BJ (cell line): ENCODE data around the gene SUGCT. TPM values are rescaled to one million over a fixed set of nuclear protein-coding genes. Genes with fewer than 3 reads are reported as not detected.

ENCODE experiments used
- CTCF ChIA-PET: fragments of 350-600 bp; formaldehyde crosslinking; extraction: SDS; loops from one replicate; lab custom pipeline; 2021; ENCODE audit warnings: antibody characterized with exemption, inconsistent platforms; lab: Yijun Ruan, JAX
- POLR2A ChIA-PET: fragments of 300-600 bp; sonication (Branson Sonifier 250); formaldehyde crosslinking; extraction: SDS; loops from one replicate; lab custom pipeline; 2021; ENCODE audit warnings: antibody characterized with exemption; lab: Charles Lee
- DNase-seq: peaks from one replicate; pipeline ENCODE4 v3.0.0-alpha.2; 2011; ENCODE audit warnings: low read depth
- H3K27me3 ChIP-seq: 2 replicates; pipeline ENCODE4 v1.6.0; 2011; ENCODE audit warnings: low read length; ENCODE audit not compliant: control insufficient read depth, insufficient read depth
- H3K36me3 ChIP-seq: 2 replicates; pipeline ENCODE4 v1.5.1; 2011; ENCODE audit warnings: low read length; ENCODE audit not compliant: control insufficient read depth, insufficient read depth
- H3K4me3 ChIP-seq: 2 replicates; pipeline ENCODE4 v1.5.1; 2011; ENCODE audit warnings: low read depth, mild to moderate bottlenecking, control low read depth, low read length
- polyA plus RNA-seq: library from polyadenylated mRNA; depleted of rRNA; stranded (reverse); fragments of >200 nt; gene quantifications from 2 replicates; pipeline ENCODE4 v1.2.3, GENCODE V29; 2011
- TF ChIP-seq, protein P1 (sequence below): IDR thresholded peaks from 2 replicates; pipeline ENCODE4 v1.5.1; 2011; ENCODE audit warnings: low read depth, mild to moderate bottlenecking, control low read depth, inconsistent platforms, low read length, moderate library complexity; ENCODE audit not compliant: insufficient read depth

SUGCT gene
- polyA plus RNA-seq, 1 experiment = 10.6 TPM

DNA sequence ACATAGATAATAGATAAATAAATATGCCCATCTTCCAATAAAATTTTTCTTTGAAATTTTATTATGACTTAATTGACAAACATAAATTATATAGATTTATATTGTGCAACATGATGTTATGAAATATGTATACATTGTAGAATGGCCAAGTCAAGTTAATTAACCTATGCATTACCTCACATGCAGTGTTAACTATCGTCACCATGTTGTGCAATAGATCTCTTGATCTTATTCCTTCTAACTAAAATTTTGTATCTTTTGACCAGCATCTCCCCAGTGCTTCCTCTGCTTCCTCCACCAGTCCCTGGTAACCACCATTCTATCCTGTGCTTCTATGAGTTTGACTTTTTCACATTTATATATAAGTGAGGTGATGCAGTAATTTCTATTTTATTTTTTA is 259.6 kb downstream of the SUGCT start:
- DNase-seq = no peak
- CTCF ChIA-PET = no interaction called here
- Histone ChIP-seq H3K36me3 (no peaks in the 10 kb centered on the region), H3K4me3 (no peak overlapping the region), H3K27me3 (no peaks in the 10 kb centered on the region)
- POLR2A ChIA-PET = no interaction called here
- TF ChIP-seq, protein P1, sequence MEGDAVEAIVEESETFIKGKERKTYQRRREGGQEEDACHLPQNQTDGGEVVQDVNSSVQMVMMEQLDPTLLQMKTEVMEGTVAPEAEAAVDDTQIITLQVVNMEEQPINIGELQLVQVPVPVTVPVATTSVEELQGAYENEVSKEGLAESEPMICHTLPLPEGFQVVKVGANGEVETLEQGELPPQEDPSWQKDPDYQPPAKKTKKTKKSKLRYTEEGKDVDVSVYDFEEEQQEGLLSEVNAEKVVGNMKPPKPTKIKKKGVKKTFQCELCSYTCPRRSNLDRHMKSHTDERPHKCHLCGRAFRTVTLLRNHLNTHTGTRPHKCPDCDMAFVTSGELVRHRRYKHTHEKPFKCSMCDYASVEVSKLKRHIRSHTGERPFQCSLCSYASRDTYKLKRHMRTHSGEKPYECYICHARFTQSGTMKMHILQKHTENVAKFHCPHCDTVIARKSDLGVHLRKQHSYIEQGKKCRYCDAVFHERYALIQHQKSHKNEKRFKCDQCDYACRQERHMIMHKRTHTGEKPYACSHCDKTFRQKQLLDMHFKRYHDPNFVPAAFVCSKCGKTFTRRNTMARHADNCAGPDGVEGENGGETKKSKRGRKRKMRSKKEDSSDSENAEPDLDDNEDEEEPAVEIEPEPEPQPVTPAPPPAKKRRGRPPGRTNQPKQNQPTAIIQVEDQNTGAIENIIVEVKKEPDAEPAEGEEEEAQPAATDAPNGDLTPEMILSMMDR = no peak

DNA sequence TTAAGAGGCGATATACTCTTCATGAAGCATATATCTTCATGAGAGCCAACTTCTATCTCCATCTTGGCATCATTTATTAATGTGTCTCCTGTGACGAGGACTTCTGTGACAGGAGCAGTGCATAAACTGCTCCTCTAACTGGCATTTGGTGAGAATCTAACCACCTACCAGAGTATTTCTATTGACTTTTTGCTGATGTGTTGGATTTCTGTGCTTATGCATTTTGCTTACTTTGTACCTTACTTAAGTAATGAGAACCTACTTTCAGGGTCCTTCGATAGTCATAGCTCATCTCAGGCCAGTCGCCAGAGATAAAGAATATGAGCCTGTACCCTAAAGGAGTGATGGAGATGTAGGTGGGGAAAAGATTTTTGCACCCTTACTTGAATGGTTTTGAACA is 265.7 kb downstream of the SUGCT start:
- Histone ChIP-seq H3K4me3 (no peak overlapping the region), H3K27me3 (no peaks in the 10 kb centered on the region), H3K36me3 (no peaks in the 10 kb centered on the region)
- POLR2A ChIA-PET = no interaction called here
- TF ChIP-seq, protein P1 = no peak
- CTCF ChIA-PET = interaction anchor here (1.2 kb wide), 1 partner anchor 10 kb away, joined by 3 read pairs; no protein-coding TSS in a partner anchor
- no peak for DNase-seq

DNA sequence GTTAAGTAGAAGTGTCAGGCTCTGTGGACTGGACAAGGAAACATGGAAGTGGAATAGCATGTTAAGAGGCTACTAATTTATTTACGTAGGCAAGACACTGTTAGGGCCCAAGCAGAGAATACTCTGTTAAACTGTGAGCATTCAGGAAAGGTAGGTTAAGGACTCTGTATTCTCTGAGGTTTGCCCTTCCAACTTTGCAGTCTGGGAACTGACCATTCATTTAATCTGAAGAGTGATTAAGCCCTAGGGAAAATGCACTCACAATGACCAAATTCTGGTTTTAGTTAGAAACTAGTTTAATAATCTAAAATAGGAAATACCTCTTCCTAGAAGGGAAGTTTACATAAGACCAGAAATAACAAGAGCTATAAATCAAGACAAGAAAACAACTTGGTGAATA is 266.6 kb downstream of the SUGCT start:
- H3K4me3 ChIP-seq = no peak overlapping the region
- H3K36me3 ChIP-seq = no peaks in the 10 kb centered on the region
- H3K27me3 ChIP-seq = no peaks in the 10 kb centered on the region
- DNase-seq = peak; percentile 14
- TF ChIP-seq, protein P1 = no peak
- ChIA-PET CTCF (interaction anchor here (1.2 kb wide), 1 partner anchor 9 kb away, joined by 3 read pairs; no protein-coding TSS in a partner anchor), POLR2A (no interaction called here)

DNA sequence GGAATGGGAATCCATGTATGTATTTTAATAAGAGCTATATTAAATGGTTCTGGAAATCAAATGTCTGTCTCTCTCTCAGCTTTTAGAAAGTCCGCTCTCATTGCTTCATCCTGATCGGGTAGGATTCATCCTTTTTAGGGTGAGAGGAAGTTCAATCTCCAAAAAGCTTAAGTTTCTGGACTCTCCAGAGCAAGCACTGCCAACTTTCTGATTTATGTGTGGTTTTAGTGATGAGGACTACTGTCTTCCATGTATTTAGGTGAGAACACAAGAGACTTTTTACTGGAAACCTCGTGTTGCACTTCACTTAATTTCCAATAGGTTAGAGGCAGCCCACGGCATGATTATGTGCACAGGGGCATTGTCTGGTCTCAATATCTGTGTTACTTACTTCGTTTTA is 267.9 kb downstream of the SUGCT start:
- H3K4me3 ChIP-seq = no peak overlapping the region
- no peaks in the 10 kb centered on the region for H3K36me3 ChIP-seq
- ChIA-PET CTCF (no interaction called here), POLR2A (no interaction called here)
- H3K27me3 ChIP-seq = no peaks in the 10 kb centered on the region
- TF ChIP-seq, protein P1 = no peak
- DNase-seq = no peak

DNA sequence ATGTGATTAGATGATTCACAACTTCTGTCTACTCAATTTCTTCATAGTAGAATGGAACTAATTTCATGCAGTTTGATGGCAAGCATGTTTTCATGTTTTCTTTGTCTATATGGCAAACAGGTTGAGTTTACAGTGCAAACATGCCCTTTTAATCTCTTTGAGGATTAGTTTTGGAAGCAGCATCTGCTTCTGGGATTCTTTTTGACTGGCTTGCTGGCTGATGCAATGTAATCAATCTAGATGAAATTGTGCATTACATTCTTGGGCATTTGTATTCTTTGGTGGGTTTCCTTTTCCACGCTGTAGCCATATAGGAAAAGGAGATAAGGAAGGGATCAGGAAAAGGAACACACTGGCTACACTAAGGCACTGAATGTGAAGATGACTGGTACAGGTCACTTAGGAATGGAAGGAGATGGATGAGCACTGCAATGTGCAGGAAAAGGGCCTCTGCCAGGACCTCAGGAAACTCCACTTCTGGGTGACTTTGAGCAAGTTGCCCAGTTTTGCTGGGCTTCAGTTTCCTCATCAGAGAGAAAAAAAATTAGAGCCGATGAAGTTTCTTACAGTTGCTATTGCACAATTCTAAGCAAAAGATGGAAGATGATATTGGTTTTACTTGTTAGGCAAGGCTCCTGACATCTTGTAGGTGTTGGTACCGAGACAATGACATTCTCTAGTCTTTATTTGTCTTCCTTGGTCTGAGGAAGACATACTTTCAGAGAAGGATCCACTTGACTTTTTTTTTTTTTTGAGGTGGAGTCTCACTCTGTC is 269.1 kb downstream of the SUGCT start:
- no peak for DNase-seq
- TF ChIP-seq, protein P1 = no peak
- POLR2A ChIA-PET = no interaction called here
- CTCF ChIA-PET = no interaction called here
- Histone ChIP-seq H3K4me3 (no peak overlapping the region), H3K27me3 (no peaks in the 10 kb centered on the region), H3K36me3 (no peaks in the 10 kb centered on the region)
